ENCODE results near the gene TMEM232. TPM values are rescaled to one million over a fixed set of nuclear protein-coding genes. Genes with fewer than 3 reads are reported as not detected.
A peak's percentile ranks its signal among the peaks of the same experiment; 100 is the strongest.

Gene TMEM232
- total RNA-seq, 4 donors from 2014 or later, result 10.5 to 26.8 (median 11.6) TPM

DNA sequence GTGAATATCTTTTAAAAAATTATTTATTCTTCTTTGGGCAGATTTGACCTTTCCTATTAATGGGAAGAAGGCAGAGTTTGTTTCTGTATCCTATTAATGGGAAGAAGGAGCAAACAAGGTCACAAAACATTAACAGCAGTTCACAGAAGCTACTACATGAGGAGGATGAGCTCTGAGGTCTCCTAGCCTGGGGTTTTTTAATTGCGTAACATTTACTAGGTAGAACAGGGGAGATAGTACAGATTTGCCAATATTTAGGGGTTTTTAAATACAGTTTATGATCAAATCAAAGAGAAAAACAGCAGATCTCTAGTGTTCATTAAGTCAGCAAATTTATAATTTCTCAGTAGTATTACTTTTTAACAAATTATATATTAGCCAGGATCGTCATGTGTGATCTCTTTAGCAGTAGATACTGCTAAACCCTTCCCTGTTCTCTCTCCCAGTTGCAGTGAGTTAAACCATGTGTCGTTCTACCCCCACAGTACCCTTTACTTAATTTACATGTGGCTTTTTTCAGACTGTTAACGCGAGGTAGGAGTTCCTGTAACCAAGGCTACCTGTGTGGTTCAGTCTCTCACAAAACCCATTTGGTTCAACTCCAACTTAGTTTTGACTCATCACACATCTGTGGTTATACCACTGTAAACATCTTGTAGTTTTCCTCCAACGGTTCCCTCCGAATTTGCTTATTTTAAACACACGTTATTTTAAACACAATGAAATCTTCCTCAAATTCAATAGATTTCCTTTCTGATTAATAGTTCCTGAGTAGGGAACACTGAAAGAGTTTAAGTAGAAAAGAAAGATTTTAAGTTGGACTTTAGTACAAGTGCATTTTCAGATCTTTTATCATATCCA, 25.7 kb upstream of the TMEM232 start:
- H3K4me3 ChIP-seq (replicated peaks in 1 of 3), result no peak overlapping the region
- intact Hi-C loops (cut with DNase I), result no loop called here
- no peaks in the 10 kb centered on the region for H3K27me3 ChIP-seq
- peaks cover 4 to 19% of the 10 kb centered on the region in 2 donors for H3K4me1 ChIP-seq
- DNase-seq, result no peak
- TF ChIP-seq CTCF (IDR thresholded peaks at IDR 0.05) (no peak), POLR2A (IDR thresholded peaks at IDR 0.05) (no peak)
- no peaks in the 10 kb centered on the region for H3K9me3 ChIP-seq
- H3K36me3 ChIP-seq, result peaks cover 4 to 15% of the 10 kb centered on the region in 2 donors
- H3K27ac ChIP-seq, result no peak overlapping the region
- WGBS, 2 donors, result 85 to 86% methylated on average over 8 of the region's 8 CpGs

GRCh38 chr5:110738812-110739651, 12.6 kb upstream of the TMEM232 start, which contains the start of gene SLC25A46:
TSS of gene SLC25A46 (plus strand) at chr5:110739007. CDS start at chr5:110739120, 113 bp downstream.
- peak within 1 kb of the TSS; percentile 44 to 76 (median 50) for H3K27ac ChIP-seq
- DNase-seq, result peak; percentile 83 to 86
- H3K27me3 ChIP-seq, result no peaks in the 10 kb centered on the region
- peaks cover 4 to 9% of the 10 kb centered on the region in 2 donors for H3K4me1 ChIP-seq
- H3K4me3 ChIP-seq (replicated peaks in 1 of 3), result peak within 1 kb of the TSS; percentile 77 to 100 (median 92)
- WGBS, 2 donors, result 1% methylated on average over 41 to 47 of the region's 62 CpGs
- H3K9me3 ChIP-seq, result no peaks in the 10 kb centered on the region
- H3K36me3 ChIP-seq, result no peaks in the 10 kb centered on the region
- intact Hi-C loops (cut with DNase I), result no loop called here
- TF ChIP-seq CTCF (IDR thresholded peaks at IDR 0.05), result no peak
- TF ChIP-seq POLR2A (IDR thresholded peaks at IDR 0.05), result peak in 1 of 2 donors; percentile 69

DNA sequence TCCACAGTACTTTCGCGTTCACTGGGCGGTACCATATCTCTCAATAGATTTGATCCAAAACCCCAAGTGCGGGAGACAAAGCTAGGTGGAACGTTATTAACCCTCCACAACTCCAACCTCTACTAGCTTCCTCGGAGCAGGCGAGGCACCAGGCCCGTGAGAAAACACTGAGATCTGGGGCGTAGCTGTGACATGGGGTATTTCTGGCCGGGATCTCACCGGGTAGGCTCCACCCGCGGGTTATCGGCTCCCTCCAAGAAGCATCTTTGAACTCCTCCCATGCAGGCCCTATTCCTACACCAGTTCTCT, 12.0 kb upstream of the TMEM232 start:
- Histone ChIP-seq H3K9me3 (no peaks in the 10 kb centered on the region), H3K27ac (peak overlapping the region in 2 of 3 donors; percentile 50 to 76), H3K27me3 (no peaks in the 10 kb centered on the region), H3K36me3 (no peaks in the 10 kb centered on the region), H3K4me3 (replicated peaks in 1 of 3) (peak overlapping the region; percentile 77 to 100 (median 92)), H3K4me1 (peaks cover 4 to 9% of the 10 kb centered on the region in 2 donors)
- 1 to 2% methylated on average over 14 of the region's 14 CpGs for WGBS, 2 donors
- TF ChIP-seq CTCF (IDR thresholded peaks at IDR 0.05) (no peak), POLR2A (IDR thresholded peaks at IDR 0.05) (no peak)
- no peak for DNase-seq
- intact Hi-C loops (cut with DNase I), result no loop called here

DNA sequence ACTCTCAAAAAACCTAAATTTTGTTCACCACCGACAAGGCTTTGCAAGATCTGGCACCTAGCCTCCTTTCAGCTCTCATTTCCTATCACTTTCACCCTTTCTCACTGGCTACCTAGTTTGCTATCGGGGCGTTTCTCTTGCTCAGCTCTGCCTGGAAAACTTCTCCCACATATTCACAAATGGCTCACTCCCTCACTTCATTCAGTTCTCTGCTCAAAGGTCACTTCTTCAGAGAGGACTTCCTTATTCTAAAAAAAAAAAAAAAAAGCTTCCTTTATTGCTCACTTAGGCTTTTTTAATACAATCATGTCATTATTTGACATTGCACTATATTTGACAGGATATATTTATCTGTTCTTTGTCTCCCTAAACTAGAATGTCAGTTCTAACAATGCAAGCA, 10.3 kb upstream of the TMEM232 start:
- Histone ChIP-seq H3K4me3 (replicated peaks in 1 of 3) (no peak overlapping the region), H3K4me1 (peaks cover 4 to 9% of the 10 kb centered on the region in 2 donors), H3K9me3 (no peaks in the 10 kb centered on the region), H3K27me3 (no peaks in the 10 kb centered on the region), H3K36me3 (no peaks in the 10 kb centered on the region), H3K27ac (no peak overlapping the region)
- WGBS, 2 donors, result 82 to 84% methylated on average over 3 of the region's 3 CpGs
- intact Hi-C loops (cut with DNase I), result no loop called here
- no peak for TF ChIP-seq CTCF (IDR thresholded peaks at IDR 0.05)
- no peak for TF ChIP-seq POLR2A (IDR thresholded peaks at IDR 0.05)
- DNase-seq, result no peak

Measured in thyroid gland (tissue), 4 donors.